Right cardiac atrium (tissue), 5 donors: Measurements from ENCODE around the gene WDR20. TPM values are rescaled to one million over a fixed set of nuclear protein-coding genes. Genes with fewer than 3 reads are reported as not detected.
A peak's percentile ranks its signal among the peaks of the same experiment; 100 is the strongest.
"Not testable (repeated sequence)": the region's sequence is repeated elsewhere in the genome, so short reads cannot be mapped to it uniquely, and the experiment has no call there.

Source experiments
- ATAC-seq, 2 donors: fragments of 200-7000 bp; cut with Tn5 transposase; one replicate each; pipeline versions ENCODE4 v1.8.0 to v1.9.1; 2020; ENCODE audit warnings: moderate library complexity in 2 of 2, mild to moderate bottlenecking in 1 of 2
- DNase-seq, 3 donors: peaks; one replicate each; pipeline ENCODE4 v3.0.0-alpha.2; 2020
- H3K27ac ChIP-seq: one replicate; pipeline ENCODE4 v1.5.1; 2013; ENCODE audit warnings: mild to moderate bottlenecking, low read length, control low read depth, moderate library complexity
- H3K27me3 ChIP-seq: one replicate; pipeline ENCODE4 v1.6.1; 2013; ENCODE audit not compliant: control insufficient read depth, insufficient read depth
- H3K4me1 ChIP-seq: one replicate; pipeline ENCODE4 v1.6.1; 2013; ENCODE audit warnings: low read length; ENCODE audit not compliant: control insufficient read depth, insufficient read depth
- H3K4me3 ChIP-seq: one replicate; pipeline ENCODE4 v1.5.1; 2013; ENCODE audit warnings: low read length, control low read depth
- H3K9me3 ChIP-seq: one replicate; pipeline ENCODE4 v1.6.1; 2013; ENCODE audit warnings: low read length; ENCODE audit not compliant: control insufficient read depth
- WGBS: extraction: QIAGEN DNeasy Blood & Tissue Kit; methylation state at CpG from one replicate; pipeline ENCODE4 v1.1.7; 2013; 5-methylcytosine and 5-hydroxymethylcytosine counted together
- intact Hi-C, 4 donors: fragments of 100-400 bp; cut with DNase I; formaldehyde crosslinking; loops; one replicate each; pipeline versions ENCODE4 v1.11.0 to v1.14.0; 2022 to 2023
- polyA plus RNA-seq: library from polyadenylated mRNA; stranded (reverse); fragments of 200-250 nt; gene quantifications from one replicate; pipeline ENCODE4 v1.2.3, GENCODE V29; 2013
- total RNA-seq, 4 donors: library from RNA; stranded (reverse); fragmentation: NEBNext Ultra II Directional; extraction: Animal tissue kit (Norgen Biotek cat#: 25700); gene quantifications; one replicate each; pipeline ENCODE4 v1.2.1, GENCODE V29; 2021
- donor health status: healthy with polysubstance abuse.
- donor health status: DM: no; HTN: yes; CAD: no.
- donor health status: DM: no; HTN: no; CAD: no.
- donor health status: DM: no; HTN: yes; CAD: no; lungs with severe emphysema.
- donor health status: DM: yes; HTN: yes; CAD: no.

The WDR20 gene
- total and polyA plus RNA-seq, 5 donors: 13.2 to 27.3 (median 22.0) TPM

GRCh38 chr14:102150744-102151143, 11.0 kb downstream of the WDR20 start:
- 52% methylated on average over 1 of the region's 1 CpG for WGBS

GRCh38 chr14:102151411-102151810, 11.7 kb downstream of the WDR20 start:
- H3K4me1 ChIP-seq, intact Hi-C loops, H3K27me3 ChIP-seq, ATAC-seq, H3K9me3 ChIP-seq, H3K4me3 ChIP-seq, DNase-seq: not testable (repeated sequence)
- WGBS: 92% methylated on average over 3 of the region's 3 CpGs
- H3K27ac ChIP-seq: peak overlapping the region; percentile 27

More at GRCh38 chr14:102150744-102151143, 11.0 kb downstream of the WDR20 start:
- H3K4me3 ChIP-seq: no peak overlapping the region
- no peaks in the 10 kb centered on the region for H3K27me3 ChIP-seq
- H3K4me1 ChIP-seq: peaks cover 5% of the 10 kb centered on the region
- no peak overlapping the region for H3K27ac ChIP-seq
- no peak for DNase-seq
- peak; percentile 67 to 77 for ATAC-seq
- H3K9me3 ChIP-seq: no peaks in the 10 kb centered on the region
- intact Hi-C loops: no loop called here

- H3K27ac ChIP-seq: no peak overlapping the region
- no peaks in the 10 kb centered on the region for H3K9me3 ChIP-seq
- H3K27me3 ChIP-seq: no peaks in the 10 kb centered on the region
- H3K4me3 ChIP-seq: no peak overlapping the region
- no peak for ATAC-seq
- 94% methylated on average over 1 of the region's 1 CpG for WGBS
- intact Hi-C loops: no loop called here
- peaks cover 5% of the 10 kb centered on the region for H3K4me1 ChIP-seq
- no peak for DNase-seq
Measured at GRCh38 chr14:102154121-102154520, 14.4 kb downstream of the WDR20 start.

- ATAC-seq (no peak), DNase-seq (no peak)
- intact Hi-C loops: no loop called here
- 39% methylated on average over 2 of the region's 2 CpGs for WGBS
- Histone ChIP-seq H3K27ac (no peak overlapping the region), H3K4me3 (no peak overlapping the region), H3K4me1 (peaks cover 5% of the 10 kb centered on the region), H3K9me3 (no peaks in the 10 kb centered on the region), H3K27me3 (no peaks in the 10 kb centered on the region)
Measured at GRCh38 chr14:102154821-102155549, 15.3 kb downstream of the WDR20 start.

GRCh38 chr14:102157346-102157745, 17.6 kb downstream of the WDR20 start:
- DNase-seq: no peak
- Histone ChIP-seq H3K4me3 (no peak overlapping the region), H3K4me1 (peaks cover 5% of the 10 kb centered on the region), H3K27ac (no peak overlapping the region), H3K27me3 (no peaks in the 10 kb centered on the region), H3K9me3 (no peaks in the 10 kb centered on the region)
- intact Hi-C loops: no loop called here
- no peak for ATAC-seq

GRCh38 chr14:102158797-102159196, 19.1 kb downstream of the WDR20 start:
- no peak for DNase-seq
- 91% methylated on average over 8 of the region's 8 CpGs for WGBS
- Histone ChIP-seq H3K27me3 (no peaks in the 10 kb centered on the region), H3K4me1 (peaks cover 3% of the 10 kb centered on the region), H3K9me3 (no peaks in the 10 kb centered on the region), H3K27ac (no peak overlapping the region), H3K4me3 (no peak overlapping the region)
- intact Hi-C loops: no loop called here
- no peak for ATAC-seq

- H3K27me3 ChIP-seq: no peaks in the 10 kb centered on the region
- intact Hi-C loops: no loop called here
- H3K4me1 ChIP-seq: peaks cover 6% of the 10 kb centered on the region
- H3K4me3 ChIP-seq: no peak overlapping the region
- H3K27ac ChIP-seq: no peak overlapping the region
- 95% methylated on average over 4 of the region's 4 CpGs for WGBS
- H3K9me3 ChIP-seq: no peaks in the 10 kb centered on the region
- DNase-seq (no peak), ATAC-seq (no peak)
Measured at GRCh38 chr14:102159841-102160240, 20.1 kb downstream of the WDR20 start.

- ATAC-seq (no peak), DNase-seq (no peak)
- Histone ChIP-seq H3K27me3 (no peaks in the 10 kb centered on the region), H3K4me3 (no peak overlapping the region), H3K27ac (no peak overlapping the region), H3K4me1 (peaks cover 14% of the 10 kb centered on the region), H3K9me3 (no peaks in the 10 kb centered on the region)
- WGBS: 84% methylated on average over 4 of the region's 4 CpGs
- intact Hi-C loops: no loop called here
Measured at GRCh38 chr14:102162487-102162886, 22.8 kb downstream of the WDR20 start.

GRCh38 chr14:102164241-102164641, 24.5 kb downstream of the WDR20 start:
- H3K27ac ChIP-seq: no peak overlapping the region
- peak in 1 of 3 donors; percentile 55 for DNase-seq
- H3K27me3 ChIP-seq: no peaks in the 10 kb centered on the region
- WGBS: 73% methylated on average over 4 of the region's 4 CpGs
- H3K4me3 ChIP-seq: no peak overlapping the region
- no peaks in the 10 kb centered on the region for H3K9me3 ChIP-seq
- intact Hi-C loops: no loop called here
- H3K4me1 ChIP-seq: peaks cover 16% of the 10 kb centered on the region
- ATAC-seq: peak; percentile 66 to 76

- DNase-seq: no peak
- no peaks in the 10 kb centered on the region for H3K9me3 ChIP-seq
- H3K27ac ChIP-seq: no peak overlapping the region
- WGBS: 91% methylated on average over 4 of the region's 4 CpGs
- H3K4me1 ChIP-seq: peaks cover 16% of the 10 kb centered on the region
- intact Hi-C loops: no loop called here
- no peaks in the 10 kb centered on the region for H3K27me3 ChIP-seq
- peak in 1 of 2 donors; percentile 20 for ATAC-seq
- H3K4me3 ChIP-seq: no peak overlapping the region
Measured at GRCh38 chr14:102164965-102165364, 25.3 kb downstream of the WDR20 start.

GRCh38 chr14:102170061-102170460, 30.4 kb downstream of the WDR20 start:
- Histone ChIP-seq H3K27ac (no peak overlapping the region), H3K4me1 (peaks cover 7% of the 10 kb centered on the region), H3K9me3 (no peaks in the 10 kb centered on the region), H3K4me3 (no peak overlapping the region), H3K27me3 (no peaks in the 10 kb centered on the region)
- DNase-seq: no peak
- intact Hi-C loops: no loop called here
- 90% methylated on average over 3 of the region's 3 CpGs for WGBS
- ATAC-seq: no peak
